ENCODE results near the gene C22orf42. TPM values are rescaled to one million over a fixed set of nuclear protein-coding genes. Genes with fewer than 3 reads are reported as not detected.
"Not testable (repeated sequence)": the region's sequence is repeated elsewhere in the genome, so short reads cannot be mapped to it uniquely, and the experiment has no call there.

C22orf42 gene
- total RNA-seq, 1 experiment from 2014 or later = not detected

DNA sequence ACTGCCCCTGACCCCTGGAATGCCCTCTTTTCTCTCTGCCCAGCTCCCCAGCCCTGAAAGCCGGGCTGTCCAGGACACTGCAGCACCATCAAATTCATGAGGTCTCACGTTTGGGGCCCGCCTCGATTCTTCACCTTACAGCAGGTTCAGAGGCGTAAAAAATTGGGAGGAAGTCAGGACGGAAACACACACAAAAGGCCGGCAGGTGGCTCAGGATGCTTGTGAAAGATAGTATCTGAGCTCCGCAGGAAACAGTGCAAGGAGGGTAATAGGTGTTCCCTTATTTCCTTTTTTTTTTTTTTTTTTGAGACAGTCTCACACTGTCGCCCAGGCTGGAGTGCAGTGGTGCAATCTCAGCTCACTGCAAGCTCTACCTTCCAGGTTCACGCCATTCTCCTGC is 41.6 kb upstream of the C22orf42 start:
- BruUV-seq (replicated peaks) = no TSS peak
- Histone ChIP-seq H3K27ac (ENCODE audit: low read depth, low read length, poor library complexity, severe bottlenecking) (no peak overlapping the region), H3K27me3 (replicated peaks; ENCODE audit: insufficient read depth, low read depth, low read length, poor library complexity) (peaks cover 34% of the 10 kb centered on the region), H3K4me1 (ENCODE audit: insufficient read depth, low read length, poor library complexity, severe bottlenecking) (peaks cover 4% of the 10 kb centered on the region), H3K9me3 (ENCODE audit: low read depth, low read length, poor library complexity, severe bottlenecking) (no peaks in the 10 kb centered on the region), H3K4me3 (ENCODE audit: low read depth, low read length, poor library complexity, severe bottlenecking) (no peak overlapping the region), H3K36me3 (ENCODE audit: insufficient read depth, low read length, poor library complexity, severe bottlenecking) (no peaks in the 10 kb centered on the region)
- DNase-seq (ENCODE audit: low spot score) = no peak
- no peak for TF ChIP-seq EZH2 (IDR thresholded peaks at IDR 0.05; ENCODE audit: borderline replicate concordance, low read depth, low read length, poor library complexity, severe bottlenecking)
- TF ChIP-seq, protein P1, sequence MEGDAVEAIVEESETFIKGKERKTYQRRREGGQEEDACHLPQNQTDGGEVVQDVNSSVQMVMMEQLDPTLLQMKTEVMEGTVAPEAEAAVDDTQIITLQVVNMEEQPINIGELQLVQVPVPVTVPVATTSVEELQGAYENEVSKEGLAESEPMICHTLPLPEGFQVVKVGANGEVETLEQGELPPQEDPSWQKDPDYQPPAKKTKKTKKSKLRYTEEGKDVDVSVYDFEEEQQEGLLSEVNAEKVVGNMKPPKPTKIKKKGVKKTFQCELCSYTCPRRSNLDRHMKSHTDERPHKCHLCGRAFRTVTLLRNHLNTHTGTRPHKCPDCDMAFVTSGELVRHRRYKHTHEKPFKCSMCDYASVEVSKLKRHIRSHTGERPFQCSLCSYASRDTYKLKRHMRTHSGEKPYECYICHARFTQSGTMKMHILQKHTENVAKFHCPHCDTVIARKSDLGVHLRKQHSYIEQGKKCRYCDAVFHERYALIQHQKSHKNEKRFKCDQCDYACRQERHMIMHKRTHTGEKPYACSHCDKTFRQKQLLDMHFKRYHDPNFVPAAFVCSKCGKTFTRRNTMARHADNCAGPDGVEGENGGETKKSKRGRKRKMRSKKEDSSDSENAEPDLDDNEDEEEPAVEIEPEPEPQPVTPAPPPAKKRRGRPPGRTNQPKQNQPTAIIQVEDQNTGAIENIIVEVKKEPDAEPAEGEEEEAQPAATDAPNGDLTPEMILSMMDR (conservative IDR thresholded peaks at IDR 0.05; ENCODE audit: low read depth, low read length) = no peak
- intact Hi-C loops (cut with micrococcal nuclease; ENCODE audit: unreplicated experiment) = loop anchor here (5.0 to 10.0 kb wide), 2 partner anchors 226 to 272 kb away; partner anchors contain the start of gene FBXO7
- ChIA-PET CTCF (interaction anchor here (0.6 kb wide), 1 partner anchor 60 kb away, joined by 4 read pairs; no protein-coding TSS in a partner anchor), POLR2A (ENCODE audit: low non-redundant PET) (no interaction called here)

DNA sequence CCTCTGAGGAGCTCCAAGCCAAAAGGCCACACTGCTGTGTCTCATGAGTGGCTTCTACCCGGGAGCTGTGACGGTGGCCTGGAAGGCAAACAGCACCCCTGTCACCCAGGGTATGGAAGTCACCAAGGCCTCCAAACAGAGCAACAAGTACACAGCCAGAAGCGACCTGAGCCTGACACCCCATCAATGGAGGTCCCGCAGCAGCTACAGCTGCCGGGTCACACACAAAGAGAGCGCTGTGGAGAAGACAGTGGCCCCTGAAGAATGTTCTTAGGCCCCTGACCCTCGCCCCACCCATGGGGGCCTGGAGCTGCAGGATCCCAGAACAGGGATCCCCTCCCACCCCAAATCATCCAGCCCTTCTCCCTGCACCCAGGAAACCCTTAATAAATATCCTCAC is 40.9 kb upstream of the C22orf42 start:
- Histone ChIP-seq H3K27ac (ENCODE audit: low read depth, low read length, poor library complexity, severe bottlenecking) (no peak overlapping the region), H3K27me3 (replicated peaks; ENCODE audit: insufficient read depth, low read depth, low read length, poor library complexity) (peaks cover 41% of the 10 kb centered on the region), H3K4me1 (ENCODE audit: insufficient read depth, low read length, poor library complexity, severe bottlenecking) (no peaks in the 10 kb centered on the region), H3K9me3 (ENCODE audit: low read depth, low read length, poor library complexity, severe bottlenecking) (no peaks in the 10 kb centered on the region), H3K36me3 (ENCODE audit: insufficient read depth, low read length, poor library complexity, severe bottlenecking) (no peaks in the 10 kb centered on the region), H3K4me3 (ENCODE audit: low read depth, low read length, poor library complexity, severe bottlenecking) (no peak overlapping the region)
- POLR2A ChIA-PET (ENCODE audit: low non-redundant PET) = no interaction called here
- CTCF ChIA-PET = no interaction called here
- intact Hi-C loops (cut with micrococcal nuclease; ENCODE audit: unreplicated experiment) = loop anchor here (5.0 to 10.0 kb wide), 2 partner anchors 225 to 272 kb away; partner anchors contain the start of gene FBXO7
- TF ChIP-seq EZH2 (IDR thresholded peaks at IDR 0.05; ENCODE audit: borderline replicate concordance, low read depth, low read length, poor library complexity, severe bottlenecking) = no peak
- TF ChIP-seq, protein P1 (conservative IDR thresholded peaks at IDR 0.05; ENCODE audit: low read depth, low read length) = no peak
- DNase-seq (ENCODE audit: low spot score) = no peak
- BruUV-seq (replicated peaks) = no TSS peak

DNA sequence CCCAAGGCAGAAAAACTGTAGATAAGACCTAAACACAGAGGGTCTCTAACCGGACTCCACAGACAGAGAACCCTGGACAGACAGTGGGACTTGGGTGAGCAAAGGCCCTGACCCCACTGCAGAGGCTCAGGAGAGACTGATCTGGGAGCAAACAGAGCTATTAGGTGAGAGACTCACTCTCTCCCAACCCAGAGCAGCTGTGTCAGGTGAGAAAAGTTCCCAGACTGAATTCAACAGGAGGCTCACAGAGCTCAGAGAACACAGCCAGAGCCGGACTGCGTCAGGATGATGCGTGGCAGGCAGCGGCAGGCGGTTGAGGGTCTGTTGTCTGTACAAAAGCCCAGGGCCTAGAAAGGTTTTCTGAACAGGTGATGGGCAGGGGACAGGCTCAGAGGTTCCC is 40.2 kb upstream of the C22orf42 start:
- POLR2A ChIA-PET (ENCODE audit: low non-redundant PET) = no interaction called here
- H3K27me3 ChIP-seq (replicated peaks; ENCODE audit: insufficient read depth, low read depth, low read length, poor library complexity) = peaks cover 47% of the 10 kb centered on the region
- no TSS peak for BruUV-seq (replicated peaks)
- no peak for TF ChIP-seq EZH2 (IDR thresholded peaks at IDR 0.05; ENCODE audit: borderline replicate concordance, low read depth, low read length, poor library complexity, severe bottlenecking)
- TF ChIP-seq, protein P1 (conservative IDR thresholded peaks at IDR 0.05; ENCODE audit: low read depth, low read length) = no peak
- H3K27ac ChIP-seq (ENCODE audit: low read depth, low read length, poor library complexity, severe bottlenecking) = no peak overlapping the region
- CTCF ChIA-PET = no interaction called here
- no peak for DNase-seq (ENCODE audit: low spot score)
- H3K4me1 ChIP-seq (ENCODE audit: insufficient read depth, low read length, poor library complexity, severe bottlenecking) = no peaks in the 10 kb centered on the region
- intact Hi-C loops (cut with micrococcal nuclease; ENCODE audit: unreplicated experiment) = no loop called here
- no peaks in the 10 kb centered on the region for H3K9me3 ChIP-seq (ENCODE audit: low read depth, low read length, poor library complexity, severe bottlenecking)
- H3K36me3 ChIP-seq (ENCODE audit: insufficient read depth, low read length, poor library complexity, severe bottlenecking) = no peaks in the 10 kb centered on the region
- no peak overlapping the region for H3K4me3 ChIP-seq (ENCODE audit: low read depth, low read length, poor library complexity, severe bottlenecking)

DNA sequence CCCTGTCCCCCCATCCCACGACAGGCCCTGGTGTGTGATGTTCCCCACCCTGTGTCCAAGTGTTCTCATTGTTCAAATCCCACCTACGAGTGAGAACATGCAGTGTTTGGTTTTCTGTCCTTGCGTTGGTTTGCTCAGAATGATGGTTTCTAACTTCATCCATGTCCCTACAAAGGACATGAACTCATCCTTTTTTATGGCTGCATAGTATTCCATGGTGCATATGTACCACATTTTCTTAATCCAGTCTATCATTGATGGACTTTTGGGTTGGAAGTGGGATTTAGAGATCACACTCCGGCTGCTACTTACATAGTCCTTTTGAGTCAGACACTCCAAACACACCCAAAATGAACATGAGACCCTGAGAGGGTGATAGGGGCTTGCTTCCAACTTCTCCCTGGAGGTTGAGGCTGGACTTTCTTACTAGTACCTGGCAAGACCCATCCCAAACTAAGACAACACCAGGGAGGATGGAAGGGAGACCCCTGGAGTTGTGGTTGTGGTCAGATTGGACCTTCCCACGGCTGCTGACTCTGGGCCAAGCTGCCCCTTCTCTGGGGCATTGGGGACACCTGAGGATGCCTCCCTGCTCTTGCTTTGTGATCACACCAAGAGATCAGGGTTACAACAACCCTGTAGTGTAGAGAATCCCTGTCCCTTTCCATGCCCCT is 38.6 kb upstream of the C22orf42 start:
- CTCF ChIA-PET; H3K27ac ChIP-seq (ENCODE audit: low read depth, low read length, poor library complexity, severe bottlenecking); intact Hi-C loops (cut with micrococcal nuclease; ENCODE audit: unreplicated experiment); DNase-seq (ENCODE audit: low spot score); H3K9me3 ChIP-seq (ENCODE audit: low read depth, low read length, poor library complexity, severe bottlenecking); BruUV-seq (replicated peaks); H3K4me3 ChIP-seq (ENCODE audit: low read depth, low read length, poor library complexity, severe bottlenecking); H3K4me1 ChIP-seq (ENCODE audit: insufficient read depth, low read length, poor library complexity, severe bottlenecking); H3K36me3 ChIP-seq (ENCODE audit: insufficient read depth, low read length, poor library complexity, severe bottlenecking); POLR2A ChIA-PET (ENCODE audit: low non-redundant PET): not testable (repeated sequence)
- H3K27me3 ChIP-seq (replicated peaks; ENCODE audit: insufficient read depth, low read depth, low read length, poor library complexity) = peaks cover 39% of the 10 kb centered on the region

DNA sequence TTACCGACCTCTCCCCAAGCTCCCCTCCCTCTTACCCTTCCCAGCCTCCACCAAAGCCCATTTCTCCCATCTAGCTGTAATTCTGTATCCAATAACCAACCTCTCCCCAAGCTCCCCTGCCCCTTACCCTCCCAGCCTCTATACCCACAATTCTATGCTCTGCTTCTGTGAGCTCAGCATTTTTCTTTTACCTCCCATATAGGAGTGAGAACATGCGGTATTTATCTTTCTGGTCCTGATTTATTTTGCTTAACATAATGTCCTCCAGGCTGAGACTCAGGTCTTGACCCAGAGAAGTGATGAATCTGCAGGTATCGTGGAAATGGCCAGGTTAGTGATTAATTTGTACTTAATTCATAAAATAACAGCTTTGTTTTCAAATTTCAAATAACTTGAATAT is 36.8 kb upstream of the C22orf42 start:
- POLR2A ChIA-PET (ENCODE audit: low non-redundant PET); H3K4me1 ChIP-seq (ENCODE audit: insufficient read depth, low read length, poor library complexity, severe bottlenecking); DNase-seq (ENCODE audit: low spot score); H3K36me3 ChIP-seq (ENCODE audit: insufficient read depth, low read length, poor library complexity, severe bottlenecking); H3K27ac ChIP-seq (ENCODE audit: low read depth, low read length, poor library complexity, severe bottlenecking); intact Hi-C loops (cut with micrococcal nuclease; ENCODE audit: unreplicated experiment); H3K4me3 ChIP-seq (ENCODE audit: low read depth, low read length, poor library complexity, severe bottlenecking); H3K9me3 ChIP-seq (ENCODE audit: low read depth, low read length, poor library complexity, severe bottlenecking); BruUV-seq (replicated peaks): not testable (repeated sequence)
- peaks cover 34% of the 10 kb centered on the region for H3K27me3 ChIP-seq (replicated peaks; ENCODE audit: insufficient read depth, low read depth, low read length, poor library complexity)
- CTCF ChIA-PET = interaction anchor here (0.6 kb wide), 1 partner anchor 409 kb away, joined by 6 read pairs; no protein-coding TSS in a partner anchor
